HepG2 (cell line): ENCODE results near the gene ZMYND8. TPM values are rescaled to one million over a fixed set of nuclear protein-coding genes. Genes with fewer than 3 reads are reported as not detected.

ENCODE experiments used
- BRCA1 ChIP-seq: sonication (generic); formaldehyde crosslinking; IDR thresholded peaks from 2 replicates; pipeline ENCODE4 v1.4.0; 2020; ENCODE audit warnings: missing genetic modification reagents
- ELF1 ChIP-seq: sonication (generic); formaldehyde crosslinking; IDR thresholded peaks from 2 replicates; pipeline ENCODE4 v1.4.0; 2020; ENCODE audit warnings: missing genetic modification reagents
- ERF ChIP-seq: IDR thresholded peaks from 2 replicates; pipeline ENCODE4 v1.6.1; 2018; ENCODE audit warnings: missing biosample characterization, missing genetic modification reagents
- HNF1B ChIP-seq: sonication (generic); formaldehyde crosslinking; IDR thresholded peaks from 2 replicates; pipeline ENCODE4 v1.5.1; 2020; ENCODE audit warnings: mild to moderate bottlenecking, moderate library complexity, missing genetic modification reagents
- HNRNPH1 ChIP-seq: fragments of 200-400 bp; formaldehyde crosslinking; optimal IDR thresholded peaks from 2 replicates; pipeline ENCODE3; 2017; ENCODE audit warnings: mild to moderate bottlenecking, low read depth, low read length
- IRX3 ChIP-seq: sonication (generic); formaldehyde crosslinking; IDR thresholded peaks from 2 replicates; pipeline ENCODE4 v1.8.1; 2023; ENCODE audit warnings: mild to moderate bottlenecking, low read depth, missing genetic modification reagents, borderline replicate concordance
- MNT ChIP-seq: fragments of 450-650 bp; IDR thresholded peaks from 2 replicates; pipeline ENCODE4 v1.6.1; 2016
- NR1H2 ChIP-seq: sonication (generic); formaldehyde crosslinking; IDR thresholded peaks from 2 replicates; pipeline ENCODE4 v1.8.1; 2022; ENCODE audit warnings: low read depth, missing genetic modification reagents, borderline replicate concordance
- RFXAP ChIP-seq: sonication (generic); formaldehyde crosslinking; IDR thresholded peaks from 2 replicates; pipeline ENCODE4 v1.4.0; 2020; ENCODE audit warnings: missing genetic modification reagents, borderline replicate concordance
- SCMH1 ChIP-seq: sonication (generic); formaldehyde crosslinking; IDR thresholded peaks from 2 replicates; pipeline ENCODE4 v1.9.0; 2021; ENCODE audit warnings: missing genetic modification reagents, mild to moderate bottlenecking, borderline replicate concordance
- SIN3A ChIP-seq: IDR thresholded peaks from 2 replicates; pipeline ENCODE4 v1.6.1; 2011; ENCODE audit warnings: low read depth, mild to moderate bottlenecking, control low read depth, low read length, borderline replicate concordance
- SKIL ChIP-seq: sonication (generic); formaldehyde crosslinking; IDR thresholded peaks from 2 replicates; pipeline ENCODE4 v1.8.0; 2022; ENCODE audit warnings: missing genetic modification reagents, mild to moderate bottlenecking, moderate library complexity, borderline replicate concordance
- SNAPC5 ChIP-seq: sonication (generic); formaldehyde crosslinking; IDR thresholded peaks from 2 replicates; pipeline ENCODE4 v1.8.1; 2023; ENCODE audit warnings: mild to moderate bottlenecking, missing genetic modification reagents, borderline replicate concordance
- SNRNP70 ChIP-seq: fragments of 200-400 bp; formaldehyde crosslinking; IDR thresholded peaks from 2 replicates; pipeline ENCODE4 v1.6.1; 2017; ENCODE audit warnings: mild to moderate bottlenecking, low read depth, low read length, moderate library complexity
- TBL1XR1 ChIP-seq: fragments of 150-350 bp; IDR thresholded peaks from 2 replicates; pipeline ENCODE4 v1.6.1; 2014; ENCODE audit warnings: borderline replicate concordance, low read length; ENCODE audit not compliant: partially characterized antibody
- THAP11 ChIP-seq: IDR thresholded peaks from 2 replicates; pipeline ENCODE4 v1.6.1; 2016; ENCODE audit warnings: missing biosample characterization, missing genetic modification reagents
- TOE1 ChIP-seq: sonication (generic); formaldehyde crosslinking; IDR thresholded peaks from 2 replicates; pipeline ENCODE4 v1.4.0; 2020; ENCODE audit warnings: mild to moderate bottlenecking, missing genetic modification reagents
- ZBTB20 ChIP-seq: sonication (generic); formaldehyde crosslinking; IDR thresholded peaks from 2 replicates; pipeline ENCODE4 v1.8.1; 2023; ENCODE audit warnings: missing genetic modification reagents, low read depth, mild to moderate bottlenecking, borderline replicate concordance
- ZFP1 ChIP-seq: IDR thresholded peaks from 2 replicates; pipeline ENCODE4 v1.6.1; 2016
- ZFP37 ChIP-seq: sonication (generic); formaldehyde crosslinking; IDR thresholded peaks from 2 replicates; pipeline ENCODE4 v1.4.0; 2020; ENCODE audit warnings: missing genetic modification reagents, borderline replicate concordance
- ZNF263 ChIP-seq: sonication (generic); formaldehyde crosslinking; IDR thresholded peaks from 2 replicates; pipeline ENCODE4 v1.4.0; 2020; ENCODE audit warnings: missing genetic modification reagents
- ZNF264 ChIP-seq: sonication (generic); formaldehyde crosslinking; IDR thresholded peaks from 2 replicates; pipeline ENCODE4 v1.4.0; 2020; ENCODE audit warnings: missing genetic modification reagents
- ZNF547 ChIP-seq: sonication (generic); formaldehyde crosslinking; IDR thresholded peaks from 2 replicates; pipeline ENCODE4 v1.5.1; 2020; ENCODE audit warnings: mild to moderate bottlenecking, missing genetic modification reagents
- ZNF614 ChIP-seq: IDR thresholded peaks from 2 replicates; pipeline ENCODE4 v1.6.1; 2018; ENCODE audit warnings: missing biosample characterization, missing genetic modification reagents, inconsistent platforms, borderline replicate concordance
- ZNF773 ChIP-seq: sonication (generic); formaldehyde crosslinking; IDR thresholded peaks from 2 replicates; pipeline ENCODE4 v1.4.0; 2020; ENCODE audit warnings: missing genetic modification reagents, borderline replicate concordance
- ZSCAN29 ChIP-seq: sonication (generic); formaldehyde crosslinking; conservative IDR thresholded peaks from 2 replicates; pipeline ENCODE4 v1.4.0; 2020; ENCODE audit warnings: mild to moderate bottlenecking, missing genetic modification reagents
- polyA plus RNA-seq, 8 experiments: library from polyadenylated mRNA; depleted of rRNA in 3 of 8; stranded (reverse) in 7 of 8; unstranded in 1 of 8; fragments of >200 nt; fragmentation: Illumina TruSeq in 4 of 8; extraction: Trizol in 4 of 8; gene quantifications; 2 replicates each; pipeline versions ENCODE4 v1.2.1 to v1.2.3, GENCODE V29; 2011 to 2016; ENCODE audit warnings: low read depth in 4 of 8, missing spikeins in 1 of 8, mixed read lengths in 1 of 8; ENCODE audit not compliant: insufficient read depth in 1 of 8
- total RNA-seq, 5 experiments: library from RNA; depleted of rRNA; stranded (reverse); fragments of >200 nt; fragmentation: Illumina TruSeq; extraction: Trizol; gene quantifications; 2 replicates each; pipeline ENCODE4 v1.2.3, GENCODE V29; 2016; ENCODE audit warnings: low read depth in 1 of 5

ZMYND8 gene
- total and polyA plus RNA-seq, 2 of the 13 experiments (the other 11 are each of a cell fraction or from before 2014, with no cell fraction given): 53.9 to 84.7 TPM

GRCh38 chr20:47334022-47334551, 22.4 kb downstream of the ZMYND8 start (continued):
- TF ChIP-seq SKIL: peak; percentile 80; the same call in 1 of the 2 replicates
- peak; percentile 66 for TF ChIP-seq MNT
- TF ChIP-seq HNRNPH1: no peak
- TF ChIP-seq TBL1XR1: peak; percentile 61
- TF ChIP-seq SNRNP70: no peak
- TF ChIP-seq ZNF773: no peak
- TF ChIP-seq IRX3 (CRISPR knock-in tag): no peak
- 0 out of 2 replicates have a peak, but pooled peaks have one; percentile 15 for TF ChIP-seq ZSCAN29
- peak; percentile 99 for TF ChIP-seq ZBTB20 (CRISPR knock-in tag)
- TF ChIP-seq ZNF263: no peak
- TF ChIP-seq TOE1 (CRISPR knock-in tag): no peak
- TF ChIP-seq ELF1 (CRISPR knock-in tag): peak; percentile 81
- TF ChIP-seq ZNF547 (CRISPR knock-in tag): no peak
- peak; percentile 76 for TF ChIP-seq HNF1B (CRISPR knock-in tag)
- peak; percentile 69 for TF ChIP-seq THAP11 (CRISPR knock-in tag)
- TF ChIP-seq ZNF614 (CRISPR knock-in tag): peak; percentile 85; the same call in 1 of the 2 replicates
- no peak; the same call in none of the 2 replicates for TF ChIP-seq ZFP1
- TF ChIP-seq ZFP37 (CRISPR knock-in tag): 0 out of 2 replicates have a peak, but pooled peaks have one; percentile 41
- peak; percentile 42; the same call in 1 of the 2 replicates for TF ChIP-seq RFXAP (CRISPR knock-in tag)
- TF ChIP-seq BRCA1: no peak
- peak; percentile 72 for TF ChIP-seq ZNF264 (CRISPR knock-in tag)
- no peak for TF ChIP-seq SCMH1 (CRISPR knock-in tag)
- TF ChIP-seq NR1H2 (CRISPR knock-in tag): no peak
- TF ChIP-seq SIN3A: 0 out of 2 replicates have a peak, but pooled peaks have one; percentile 22
- TF ChIP-seq ERF (CRISPR knock-in tag): peak; percentile 94
- peak; percentile 88 for TF ChIP-seq SNAPC5 (CRISPR knock-in tag)
